ENCODE results near the gene HMGCR. TPM values are rescaled to one million over a fixed set of nuclear protein-coding genes. Genes with fewer than 3 reads are reported as not detected.
"Not testable (repeated sequence)": the region's sequence is repeated elsewhere in the genome, so short reads cannot be mapped to it uniquely, and the experiment has no call there.

Gene HMGCR
- total and polyA plus RNA-seq, 2 donors (not counting 1 experiment from before 2014, with no cell fraction given): 8.1 to 55.7 TPM

- peaks cover 7% of the 10 kb centered on the region for H3K27me3 Mint-ChIP-seq
- no peak overlapping the region for H3K27ac ChIP-seq (ENCODE audit: low read length in 2 of 2)
- no peak overlapping the region for H3K9ac ChIP-seq (ENCODE audit: low read length)
- H3K36me3 ChIP-seq (replicated peaks in 1 of 2; ENCODE audit: control extremely low read depth in 1 of 2, control insufficient read depth in 1 of 2, extremely low read depth in 1 of 2, insufficient read depth in 2 of 2, low read length in 1 of 2): no peaks in the 10 kb centered on the region
- no peaks in the 10 kb centered on the region for H3K79me2 ChIP-seq (ENCODE audit: control insufficient read depth, insufficient read depth, low read length)
- no peak overlapping the region for H2AFZ ChIP-seq (ENCODE audit: insufficient read depth, low read depth, low read length, poor library complexity, severe bottlenecking)
- H3K4me1 ChIP-seq (ENCODE audit: control insufficient read depth in 2 of 2, insufficient read depth in 2 of 2, low read length in 2 of 2): peaks cover 4 to 6% of the 10 kb centered on the region in 2 donors
- no peak overlapping the region for H3K4me3 ChIP-seq (ENCODE audit: control extremely low read depth in 1 of 5, extremely low read depth in 1 of 5, insufficient read depth in 1 of 5, low read depth in 2 of 5, low read length in 4 of 5)
- intact Hi-C loops (cut with micrococcal nuclease): no loop called here
- H3K4me2 ChIP-seq (replicated peaks; ENCODE audit: low read depth, low read length, poor library complexity, severe bottlenecking): no peak overlapping the region
- no peaks in the 10 kb centered on the region for H3K27me3 ChIP-seq (replicated peaks in 1 of 4; ENCODE audit: control extremely low read depth in 1 of 4, control insufficient read depth in 3 of 4, insufficient read depth in 4 of 4, low read length in 3 of 4)
- no peaks in the 10 kb centered on the region for H3K9me3 ChIP-seq (ENCODE audit: control extremely low read depth in 1 of 3, control insufficient read depth in 2 of 3, insufficient read depth in 1 of 3, low read length in 2 of 3)
- H3K4me3 Mint-ChIP-seq: no peak overlapping the region
- no peak for ATAC-seq (ENCODE audit: low read depth)
- no peaks in the 10 kb centered on the region for H3K4me1 Mint-ChIP-seq
- no peak for TF ChIP-seq CTCF (IDR thresholded peaks at IDR 0.05)
- no peak for TF ChIP-seq EZH2 (IDR thresholded peaks at IDR 0.05; ENCODE audit: borderline replicate concordance, insufficient read depth, low read depth, low read length, poor library complexity, severe bottlenecking)
- H3K9me3 Mint-ChIP-seq (ENCODE audit: insufficient read depth): no peaks in the 10 kb centered on the region
- ChIA-PET POLR2A (no interaction called here), CTCF (interaction anchor here (0.6 kb wide), 1 partner anchor 432 kb away, joined by 3 read pairs; no protein-coding TSS in a partner anchor)
- 100% methylated on average over 1 of the region's 4 CpGs for WGBS (ENCODE audit: insufficient coverage)
- H4K20me1 ChIP-seq (ENCODE audit: control insufficient read depth, insufficient read depth, low read length, poor library complexity, severe bottlenecking): no peaks in the 10 kb centered on the region
- no peak overlapping the region for H3K27ac Mint-ChIP-seq
- no peak for DNase-seq
These were observed 5.6 kb upstream of the HMGCR start for GRCh38 chr5:75331095-75332090.

DNA sequence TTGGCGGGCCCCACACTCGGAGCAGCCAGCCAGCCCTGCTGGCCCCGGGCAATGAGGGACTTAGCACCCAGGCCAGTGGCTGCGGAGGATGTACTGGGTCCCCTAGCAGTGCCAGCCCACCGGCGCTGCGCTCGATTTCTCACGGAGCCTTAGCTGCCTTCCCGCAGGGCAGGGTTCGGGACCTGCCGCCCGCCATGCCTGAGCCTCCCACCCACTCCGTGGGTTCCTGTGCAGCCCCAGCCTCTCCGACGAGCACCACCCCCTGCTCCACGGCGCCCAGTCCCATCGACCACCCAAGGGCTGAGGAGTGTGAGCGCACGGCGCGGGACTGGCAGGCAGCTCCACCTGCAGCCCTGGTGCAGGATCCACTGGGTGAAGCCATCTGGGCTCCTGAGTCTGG, 3.3 kb upstream of the HMGCR start:
- ATAC-seq (ENCODE audit: low read depth); DNase-seq; intact Hi-C loops (cut with micrococcal nuclease); H2AFZ ChIP-seq (ENCODE audit: insufficient read depth, low read depth, low read length, poor library complexity, severe bottlenecking); H3K27ac ChIP-seq (ENCODE audit: low read length in 2 of 2); H4K20me1 ChIP-seq (ENCODE audit: control insufficient read depth, insufficient read depth, low read length, poor library complexity, severe bottlenecking); H3K27me3 Mint-ChIP-seq; H3K9me3 ChIP-seq (ENCODE audit: control extremely low read depth in 1 of 3, control insufficient read depth in 2 of 3, insufficient read depth in 1 of 3, low read length in 2 of 3); H3K27ac Mint-ChIP-seq; H3K4me3 ChIP-seq (ENCODE audit: control extremely low read depth in 1 of 5, extremely low read depth in 1 of 5, insufficient read depth in 1 of 5, low read depth in 2 of 5, low read length in 4 of 5); CTCF ChIA-PET; H3K27me3 ChIP-seq (replicated peaks in 1 of 4; ENCODE audit: control extremely low read depth in 1 of 4, control insufficient read depth in 3 of 4, insufficient read depth in 4 of 4, low read length in 3 of 4); H3K4me3 Mint-ChIP-seq; H3K36me3 ChIP-seq (replicated peaks in 1 of 2; ENCODE audit: control extremely low read depth in 1 of 2, control insufficient read depth in 1 of 2, extremely low read depth in 1 of 2, insufficient read depth in 2 of 2, low read length in 1 of 2); H3K4me2 ChIP-seq (replicated peaks; ENCODE audit: low read depth, low read length, poor library complexity, severe bottlenecking); H3K9me3 Mint-ChIP-seq (ENCODE audit: insufficient read depth); POLR2A ChIA-PET; H3K9ac ChIP-seq (ENCODE audit: low read length): not testable (repeated sequence)
- peaks cover 18% of the 10 kb centered on the region for H3K79me2 ChIP-seq (ENCODE audit: control insufficient read depth, insufficient read depth, low read length)
- 99% methylated on average over 17 of the region's 23 CpGs for WGBS (ENCODE audit: insufficient coverage)
- peaks cover 15 to 16% of the 10 kb centered on the region in 2 donors for H3K4me1 ChIP-seq (ENCODE audit: control insufficient read depth in 2 of 2, insufficient read depth in 2 of 2, low read length in 2 of 2)
- H3K4me1 Mint-ChIP-seq: peaks cover 13% of the 10 kb centered on the region

- H3K79me2 ChIP-seq (ENCODE audit: control insufficient read depth, insufficient read depth, low read length): peaks cover 23% of the 10 kb centered on the region
- ATAC-seq (ENCODE audit: low read depth); H3K4me3 ChIP-seq (ENCODE audit: control extremely low read depth in 1 of 5, extremely low read depth in 1 of 5, insufficient read depth in 1 of 5, low read depth in 2 of 5, low read length in 4 of 5); H3K4me3 Mint-ChIP-seq; H2AFZ ChIP-seq (ENCODE audit: insufficient read depth, low read depth, low read length, poor library complexity, severe bottlenecking); DNase-seq; H3K36me3 ChIP-seq (replicated peaks in 1 of 2; ENCODE audit: control extremely low read depth in 1 of 2, control insufficient read depth in 1 of 2, extremely low read depth in 1 of 2, insufficient read depth in 2 of 2, low read length in 1 of 2); POLR2A ChIA-PET; H3K9me3 ChIP-seq (ENCODE audit: control extremely low read depth in 1 of 3, control insufficient read depth in 2 of 3, insufficient read depth in 1 of 3, low read length in 2 of 3); H3K9ac ChIP-seq (ENCODE audit: low read length); H3K27me3 Mint-ChIP-seq; CTCF ChIA-PET; H3K9me3 Mint-ChIP-seq (ENCODE audit: insufficient read depth); H4K20me1 ChIP-seq (ENCODE audit: control insufficient read depth, insufficient read depth, low read length, poor library complexity, severe bottlenecking); H3K27me3 ChIP-seq (replicated peaks in 1 of 4; ENCODE audit: control extremely low read depth in 1 of 4, control insufficient read depth in 3 of 4, insufficient read depth in 4 of 4, low read length in 3 of 4); H3K27ac ChIP-seq (ENCODE audit: low read length in 2 of 2); H3K4me2 ChIP-seq (replicated peaks; ENCODE audit: low read depth, low read length, poor library complexity, severe bottlenecking); intact Hi-C loops (cut with micrococcal nuclease): not testable (repeated sequence)
- H3K4me1 Mint-ChIP-seq: peaks cover 15% of the 10 kb centered on the region
- peaks cover 16 to 17% of the 10 kb centered on the region in 2 donors for H3K4me1 ChIP-seq (ENCODE audit: control insufficient read depth in 2 of 2, insufficient read depth in 2 of 2, low read length in 2 of 2)
- WGBS (ENCODE audit: insufficient coverage): 99% methylated on average over 6 of the region's 10 CpGs
- H3K27ac Mint-ChIP-seq: peak overlapping the region; percentile 21
These were observed 2.6 kb upstream of the HMGCR start for GRCh38 chr5:75334413-75334812.

All from B cell (primary cell).